HS-27A (cell line): ENCODE data around the gene C2CD2.

ENCODE experiments used
- DNase-seq: peaks from one replicate; pipeline ENCODE4 v3.0.0-alpha.2; 2012; ENCODE audit warnings: low read depth, missing footprints

C2CD2 gene

DNA sequence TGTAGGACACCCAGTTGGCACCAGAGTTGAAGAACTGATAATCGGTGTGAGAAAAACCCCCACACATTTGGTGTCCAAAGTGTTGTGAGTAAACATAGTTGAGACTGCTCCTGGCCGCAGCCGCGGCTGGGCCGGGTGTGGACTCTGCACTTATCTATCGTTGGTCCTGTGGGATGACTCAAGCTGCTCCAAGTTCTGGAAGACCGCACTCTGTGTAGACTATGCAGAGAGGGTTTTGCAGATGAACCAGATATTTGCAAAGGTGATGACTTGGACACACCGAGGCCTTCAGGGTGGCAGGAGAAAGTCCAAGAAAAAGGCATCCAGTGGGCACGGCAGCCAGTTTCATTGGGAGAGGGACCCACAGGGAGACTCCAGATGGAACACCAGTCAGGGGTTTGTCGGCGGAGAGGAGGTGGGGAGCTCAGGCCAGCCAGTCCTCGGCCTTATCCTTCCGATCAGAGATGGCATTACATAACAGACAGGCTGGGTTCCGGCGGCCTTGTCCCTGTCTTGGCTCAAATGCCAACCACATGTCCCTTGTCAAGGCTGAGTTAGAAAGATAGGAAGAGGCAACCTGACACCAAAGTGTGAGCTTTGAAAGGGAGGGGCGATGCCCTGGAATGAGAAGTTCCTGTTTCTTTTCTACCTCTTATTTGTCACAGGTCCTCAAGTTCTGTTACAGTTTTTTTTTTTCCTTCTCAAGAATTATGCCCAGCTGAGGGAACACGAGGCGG lies 21.1 kb downstream of the C2CD2 start:
- DNase-seq = no peak

DNA sequence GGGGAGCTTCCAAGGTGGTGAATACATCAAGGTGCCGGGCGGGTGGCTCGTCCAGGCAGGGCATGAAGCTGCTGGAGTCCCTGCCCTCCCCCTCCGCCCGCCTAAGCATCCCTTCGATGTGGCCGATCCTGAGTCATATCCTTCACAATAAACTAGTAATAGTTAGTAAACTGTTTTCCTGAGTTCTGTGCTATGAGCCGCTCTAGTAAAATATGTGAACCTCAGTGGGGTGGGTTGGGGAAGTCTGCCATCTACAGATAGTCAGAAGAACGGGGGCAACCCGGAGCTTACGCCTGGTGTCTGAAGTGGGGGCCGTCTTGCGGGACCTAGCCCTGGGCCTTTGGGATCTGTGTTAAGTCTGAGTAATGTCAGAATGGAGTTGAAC lies 21.6 kb downstream of the C2CD2 start:
- DNase-seq = no peak

DNA sequence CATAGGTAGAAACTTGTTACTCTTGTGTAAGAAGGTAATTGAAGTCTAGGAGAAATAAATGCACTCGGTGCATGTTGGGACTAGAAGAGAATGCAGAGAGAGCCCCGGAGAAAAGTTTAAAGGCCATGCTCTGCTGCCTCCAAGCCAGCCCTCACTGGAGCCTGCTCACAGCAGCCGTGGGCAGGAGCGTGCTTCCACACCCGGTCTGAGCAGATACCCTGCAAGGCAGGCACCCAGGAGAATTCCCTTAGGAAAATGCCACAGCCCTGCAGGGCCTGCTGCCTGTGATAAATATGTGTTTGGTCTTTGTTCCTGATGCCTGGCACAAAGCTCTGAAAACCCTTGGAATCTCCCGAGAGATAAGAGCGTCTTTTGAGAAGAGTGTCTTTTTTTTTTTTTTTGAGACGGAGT lies 22.8 kb downstream of the C2CD2 start:
- no peak for DNase-seq

DNA sequence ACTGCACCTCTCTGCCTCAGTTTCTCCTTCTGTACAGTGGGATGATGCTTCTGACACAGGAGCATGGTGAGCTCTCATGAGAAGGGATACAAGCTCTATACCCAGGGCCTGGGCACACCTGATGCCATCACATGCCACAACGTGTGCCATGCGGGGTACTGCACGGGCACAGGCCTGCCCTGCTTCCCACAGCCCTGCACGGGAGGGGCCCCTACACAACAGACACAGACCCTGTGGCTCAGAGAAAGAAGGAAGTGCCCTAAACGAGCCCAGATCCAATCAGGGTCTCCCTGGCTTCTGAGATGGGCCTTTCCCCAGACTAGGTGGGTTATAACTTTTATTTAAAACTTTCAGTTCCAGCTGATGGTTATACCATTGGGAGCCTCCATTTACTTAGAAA lies 24.6 kb downstream of the C2CD2 start:
- DNase-seq = no peak

DNA sequence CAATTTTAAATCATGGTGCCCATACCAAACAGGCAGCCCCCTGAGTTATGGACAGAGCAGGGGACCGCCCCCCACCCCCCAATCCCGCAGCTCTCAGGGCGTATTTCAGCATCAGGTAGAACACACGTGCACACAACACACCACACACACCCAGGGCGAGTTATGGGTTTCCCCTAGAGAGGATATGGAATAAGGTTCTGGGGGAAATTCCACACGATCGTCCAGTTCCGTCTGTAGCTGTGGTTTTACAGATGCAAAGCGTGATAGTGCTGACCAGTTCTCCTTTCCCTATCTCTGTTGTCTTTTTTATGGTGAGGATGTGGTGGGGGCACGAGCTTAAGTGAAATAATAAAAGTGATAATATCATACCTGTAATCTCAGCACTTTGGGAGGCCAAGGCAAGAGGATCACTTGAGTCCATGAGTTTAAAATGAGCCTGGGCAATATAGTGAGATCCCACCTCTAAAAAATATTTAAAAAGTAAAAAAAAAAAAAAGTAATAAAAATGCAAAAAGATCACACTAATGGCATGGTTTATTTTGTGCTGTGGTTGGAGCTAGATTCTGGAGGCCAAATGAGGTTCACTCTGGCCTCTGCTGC lies 25.1 kb downstream of the C2CD2 start:
- no peak for DNase-seq

DNA sequence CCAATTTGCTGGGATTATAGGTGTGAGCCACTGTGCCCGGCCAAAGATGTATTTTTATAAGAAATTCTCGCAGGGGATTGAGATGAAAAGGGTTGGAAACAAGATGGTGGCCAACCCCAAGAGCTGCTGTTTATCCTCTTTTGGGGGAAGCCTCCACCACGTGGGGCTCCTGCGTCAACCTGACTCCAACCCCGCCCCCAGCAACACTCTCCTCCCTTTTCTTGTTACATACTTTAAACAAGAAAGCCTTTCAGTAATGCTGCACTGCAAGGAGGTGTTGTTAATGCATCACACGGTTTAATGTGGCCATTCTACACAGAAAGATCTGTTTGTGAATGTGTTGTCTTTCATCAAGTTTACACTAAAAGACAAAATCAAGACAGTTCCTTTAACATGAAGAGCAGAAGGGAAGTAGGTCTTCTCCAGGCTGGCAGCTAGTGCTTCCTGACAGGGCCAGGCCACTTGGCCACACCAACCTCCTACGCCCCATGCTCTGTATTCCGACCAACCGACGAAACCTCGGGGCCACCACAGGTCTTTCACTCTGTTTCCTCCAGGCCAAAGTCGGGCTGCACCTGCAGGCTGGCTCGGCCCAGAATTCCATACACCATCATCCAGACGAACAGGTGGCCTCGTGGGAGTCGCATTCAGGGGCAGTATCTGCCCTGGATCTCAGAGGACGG lies 25.9 kb downstream of the C2CD2 start:
- DNase-seq = no peak

DNA sequence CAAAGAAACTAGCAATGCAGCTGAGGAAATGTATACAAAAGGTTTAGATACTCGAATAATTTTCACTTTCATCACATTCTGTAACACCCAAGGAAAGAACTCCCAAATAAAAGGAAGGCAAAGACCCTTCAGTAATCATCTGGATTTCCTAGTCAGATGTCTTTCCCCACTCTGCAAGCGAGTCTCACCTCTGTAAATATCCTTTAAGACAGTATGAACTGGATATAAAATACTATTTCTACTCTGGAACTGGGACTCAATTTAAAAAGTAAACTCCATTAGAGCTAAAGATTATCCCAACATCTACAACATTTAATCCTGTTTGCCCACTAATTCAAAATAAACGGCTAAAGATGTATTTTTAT lies 27.0 kb downstream of the C2CD2 start:
- DNase-seq = no peak

DNA sequence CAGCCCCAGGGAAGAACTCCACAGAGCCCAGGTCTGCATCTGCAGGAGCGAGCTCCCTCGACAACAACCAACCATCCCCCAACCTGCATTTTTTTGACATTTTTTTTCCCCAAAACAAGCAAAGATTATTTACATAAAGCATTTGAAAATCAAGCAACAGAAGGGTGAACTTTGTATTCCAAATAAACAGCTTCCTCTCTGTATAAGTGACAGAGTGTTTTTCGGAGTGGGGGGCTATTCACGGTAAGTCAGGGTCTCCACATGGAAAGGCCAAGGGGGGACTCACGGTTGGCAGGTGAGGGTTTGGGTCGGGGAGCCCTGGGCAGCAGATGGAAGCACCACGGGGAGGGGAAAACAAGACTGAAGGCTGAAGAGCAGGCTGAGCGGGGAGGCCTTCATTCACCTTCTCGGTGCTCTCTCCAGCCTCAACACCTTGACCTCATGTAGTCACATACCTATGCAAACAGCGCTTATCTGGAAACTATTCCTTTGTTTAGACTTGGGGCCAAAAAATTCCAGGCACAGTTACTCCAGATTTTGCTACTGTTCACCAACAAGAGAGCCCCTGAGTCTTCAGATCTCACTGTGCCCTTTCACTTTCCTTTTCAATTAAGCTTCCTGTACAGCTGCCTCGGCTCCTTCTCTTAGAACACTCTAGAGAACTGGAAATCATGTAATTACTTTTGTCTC lies 27.6 kb downstream of the C2CD2 start:
- DNase-seq = no peak

DNA sequence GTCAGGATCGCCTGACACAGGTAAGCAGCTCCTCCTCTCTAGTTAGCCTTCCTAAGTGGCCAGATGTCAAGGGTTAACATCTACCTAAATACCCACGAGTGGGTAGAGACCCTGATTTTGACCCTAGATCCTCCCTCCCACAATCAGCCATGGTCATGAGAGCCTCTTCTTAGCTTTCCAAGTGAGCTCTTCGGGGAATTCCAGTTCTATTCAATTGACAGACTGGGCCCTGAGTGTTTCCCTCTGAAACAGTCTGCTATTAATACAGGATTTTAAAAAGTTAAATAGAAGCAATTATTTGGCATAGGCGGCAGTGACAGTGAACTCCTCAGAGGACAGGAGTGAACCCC lies 28.1 kb downstream of the C2CD2 start:
- DNase-seq = no peak

DNA sequence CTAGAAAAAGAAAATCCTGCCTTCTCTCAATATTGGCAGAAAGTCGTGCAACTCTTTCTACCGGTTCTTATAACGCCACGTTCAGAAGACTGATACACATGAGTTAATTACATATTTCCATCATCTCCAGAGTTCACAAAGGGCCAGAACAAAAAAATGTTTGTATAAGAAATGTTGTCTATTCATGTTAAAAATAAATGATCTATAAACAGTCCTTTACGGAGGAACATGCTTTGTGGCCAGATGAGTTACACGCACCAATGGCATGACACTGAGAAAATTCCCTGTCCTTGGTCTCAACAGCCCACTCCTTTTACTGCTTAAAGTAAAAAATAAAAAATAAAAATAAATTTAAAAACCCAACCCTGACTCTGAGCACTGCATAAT lies 29.5 kb downstream of the C2CD2 start:
- DNase-seq = no peak

DNA sequence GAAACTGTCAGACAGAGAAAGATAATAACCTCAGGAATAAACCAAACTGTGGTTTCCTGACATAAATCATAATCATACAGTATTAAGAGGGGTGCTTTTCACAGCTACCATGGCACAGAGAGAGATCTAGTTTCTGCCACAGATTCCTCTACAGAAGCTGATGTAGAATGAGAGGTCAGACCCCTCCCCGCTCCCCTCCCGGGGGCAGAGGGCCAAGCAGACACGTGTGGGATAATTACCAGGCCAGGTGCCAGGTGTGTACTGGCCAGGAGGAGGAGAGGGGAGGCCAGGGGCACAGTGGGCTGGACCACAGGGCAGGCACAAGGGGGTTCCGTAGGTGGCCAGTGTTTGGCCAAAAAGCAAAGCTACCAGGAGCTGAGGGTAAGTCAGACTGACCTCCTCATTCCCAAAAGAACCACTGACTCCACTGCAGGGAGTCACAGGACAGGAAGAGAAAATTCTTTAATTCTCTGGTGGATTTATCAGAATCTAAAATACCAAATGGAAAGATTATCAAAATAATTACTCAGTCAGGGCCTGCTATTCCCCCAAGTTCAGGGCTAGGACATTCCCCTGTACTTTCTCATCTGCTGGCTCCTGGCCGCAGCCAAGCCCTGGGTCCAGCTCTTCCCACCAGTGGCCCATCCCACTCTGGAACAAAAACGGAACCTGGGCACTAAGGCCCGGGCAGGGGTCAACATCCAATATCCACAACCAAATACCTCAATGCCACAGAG lies 30.0 kb downstream of the C2CD2 start:
- no peak for DNase-seq

DNA sequence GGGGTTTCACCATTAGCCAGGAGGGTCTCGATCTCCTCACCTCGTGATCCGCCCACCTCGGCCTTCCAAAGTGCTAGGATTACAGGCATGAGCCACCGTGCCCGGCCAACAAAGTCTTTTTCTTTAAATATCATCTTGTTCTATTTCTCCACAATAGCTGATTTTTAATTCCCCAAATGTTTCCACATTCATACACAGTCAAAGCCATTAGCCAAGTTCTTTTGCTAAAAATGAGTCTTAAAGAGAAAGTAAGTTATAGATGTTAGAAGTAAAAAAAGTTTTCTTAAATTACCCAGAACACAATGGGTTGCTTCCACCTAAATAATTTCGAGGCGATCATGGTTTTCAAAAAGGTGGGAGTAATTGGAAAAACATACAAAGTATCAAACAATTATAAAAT lies 30.6 kb downstream of the C2CD2 start:
- no peak for DNase-seq

DNA sequence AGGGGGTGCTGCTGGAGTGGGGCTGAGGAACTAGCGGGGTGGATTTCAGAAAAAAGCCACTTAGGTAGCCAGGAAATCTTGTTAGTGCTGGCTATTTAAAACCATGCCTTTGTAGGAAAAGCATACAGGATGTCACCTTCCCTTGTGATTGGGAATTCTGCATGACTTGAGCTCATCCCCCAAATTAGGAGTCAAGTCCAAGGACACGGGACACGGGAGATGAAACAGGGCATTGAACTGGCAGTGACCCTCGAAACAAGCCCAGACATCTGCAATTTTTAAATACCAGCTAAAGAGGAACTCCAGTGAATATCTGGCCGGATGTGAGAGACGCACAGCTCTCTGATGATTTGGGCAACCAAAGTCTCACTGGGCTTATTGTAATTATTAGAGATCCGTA lies 32.8 kb downstream of the C2CD2 start:
- no peak for DNase-seq

DNA sequence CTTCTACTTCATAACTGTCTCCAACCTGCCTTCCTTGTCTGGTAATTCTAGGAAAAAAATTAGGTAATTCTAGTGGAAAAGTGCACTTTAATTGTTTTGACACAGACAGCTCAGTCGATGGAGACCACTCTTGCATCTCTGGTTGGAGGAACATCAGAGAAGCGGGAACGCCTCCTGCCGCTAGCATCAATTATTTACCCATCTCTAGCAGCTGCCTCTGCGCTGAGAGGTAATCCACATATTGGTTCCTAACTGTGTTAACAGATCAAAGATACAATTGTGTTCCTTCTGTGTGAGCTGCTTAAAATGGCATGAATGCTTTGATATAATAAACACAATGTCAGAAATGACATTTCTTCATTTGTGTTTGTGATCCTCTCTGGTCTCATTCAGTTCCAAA lies 33.3 kb downstream of the C2CD2 start:
- DNase-seq = no peak

DNA sequence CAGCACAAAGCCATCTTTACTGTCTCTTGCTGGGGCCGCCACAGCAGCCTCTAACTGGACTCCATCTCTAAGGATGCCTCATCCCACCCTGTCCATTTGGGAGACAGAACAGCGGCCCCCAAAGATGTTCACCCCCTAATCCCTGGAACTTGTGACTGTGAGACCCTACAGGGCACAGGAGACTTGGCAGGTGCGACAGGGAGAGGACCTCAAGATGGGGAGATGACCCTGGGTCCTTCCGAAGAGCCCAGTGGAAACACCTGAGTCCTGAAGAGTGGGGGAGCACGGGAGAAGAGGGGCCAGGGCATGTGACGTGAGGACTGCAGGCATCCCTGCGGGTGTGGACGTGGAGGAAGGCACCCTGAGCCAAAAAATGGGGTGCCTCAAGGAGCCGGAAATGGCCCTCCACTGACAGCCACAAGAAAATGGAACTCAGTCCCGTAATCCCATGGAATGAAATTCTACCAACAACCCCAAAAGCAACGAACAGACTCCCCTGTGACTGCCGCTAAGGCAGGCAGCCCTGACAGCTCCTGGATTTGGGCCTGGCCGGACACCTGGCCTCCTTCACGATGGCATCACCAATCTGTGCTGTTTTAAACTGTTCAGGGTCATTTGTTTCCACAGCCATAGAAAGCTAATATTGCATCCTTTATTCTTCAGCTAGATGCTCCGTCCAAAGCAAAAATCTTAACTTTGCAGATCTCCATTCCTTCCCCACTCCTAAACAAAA lies 34.0 kb downstream of the C2CD2 start:
- no peak for DNase-seq

DNA sequence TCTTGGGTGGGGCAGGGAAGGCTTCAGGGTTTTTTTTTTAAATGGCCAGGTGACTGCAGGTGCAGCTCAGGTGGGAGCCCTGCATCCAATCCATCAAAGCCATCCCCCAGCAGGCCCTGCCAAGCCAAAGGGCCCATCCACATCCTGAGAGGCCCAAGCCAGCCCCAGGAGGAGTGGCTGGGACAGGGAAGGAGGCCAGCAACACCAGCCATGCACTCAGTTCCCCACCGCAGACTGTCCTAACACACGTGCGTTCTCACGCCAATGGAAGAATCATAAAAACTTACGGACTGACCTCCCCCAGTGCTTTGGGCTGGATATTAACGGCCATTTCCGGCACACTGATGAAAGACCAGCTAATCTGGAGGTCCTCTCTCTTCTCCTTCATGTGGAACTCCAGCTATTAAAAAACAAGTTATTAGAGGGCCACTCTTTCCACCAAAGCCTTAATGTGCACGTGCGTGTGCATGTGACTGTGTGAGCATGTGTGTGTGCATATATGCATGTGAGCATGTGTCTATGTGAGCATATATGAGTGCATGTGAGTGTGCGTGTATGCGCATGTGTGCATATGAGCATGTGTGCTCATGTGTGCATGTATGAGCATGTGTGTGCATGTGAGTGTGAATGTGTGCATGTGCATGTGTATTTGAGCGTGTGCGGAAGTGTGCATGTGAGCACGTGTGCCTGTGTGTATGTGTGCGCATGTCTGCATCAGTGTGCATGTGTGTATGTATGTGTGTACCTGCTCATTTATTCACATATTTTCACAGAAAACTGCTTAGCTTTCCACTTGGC lies 35.1 kb downstream of the C2CD2 start:
- DNase-seq = no peak

DNA sequence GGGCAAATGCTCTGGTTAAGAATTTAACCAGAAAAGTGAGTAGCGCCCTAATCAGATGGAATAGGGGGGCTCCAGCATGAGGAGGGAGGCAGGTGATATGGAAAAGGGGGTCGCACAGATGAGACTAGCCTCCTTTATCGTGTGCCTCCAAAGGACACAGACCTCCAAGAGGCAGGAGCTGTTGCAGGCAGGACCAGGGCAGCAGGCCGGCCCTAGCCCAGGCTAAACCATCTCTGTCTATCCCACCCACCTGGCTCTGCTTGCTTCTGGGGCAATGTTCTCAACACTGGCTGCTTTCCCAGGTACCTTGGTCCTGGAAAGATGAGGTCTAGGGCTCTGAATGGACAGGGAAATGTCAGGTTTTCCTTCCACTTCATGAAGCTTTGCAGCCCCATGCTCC lies 36.3 kb downstream of the C2CD2 start:
- no peak for DNase-seq

DNA sequence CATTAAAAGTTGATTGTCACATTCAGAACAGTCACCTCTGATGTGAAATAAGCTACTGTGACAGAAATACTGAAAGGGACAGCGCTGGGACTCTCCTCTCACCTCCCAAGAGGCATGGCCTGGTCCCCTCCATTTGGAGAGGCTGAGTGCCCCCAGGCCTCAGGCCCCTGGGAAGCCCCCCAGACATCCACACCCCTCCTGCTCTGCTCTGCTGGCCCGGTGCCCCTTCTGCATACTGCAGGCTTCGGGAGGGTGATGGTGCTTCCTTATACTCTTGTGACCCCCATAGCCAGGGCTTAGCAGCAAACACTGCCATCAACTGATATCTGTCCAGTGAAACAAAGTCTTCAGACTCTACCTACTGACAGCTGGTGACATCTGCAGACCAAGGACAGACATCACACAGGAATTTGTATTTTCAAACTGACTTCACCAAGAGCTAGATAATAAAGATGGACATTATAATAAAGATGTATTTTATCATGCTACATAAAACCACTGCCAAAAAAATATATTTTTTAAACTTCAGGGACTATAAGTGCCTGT lies 36.9 kb downstream of the C2CD2 start:
- DNase-seq = no peak

DNA sequence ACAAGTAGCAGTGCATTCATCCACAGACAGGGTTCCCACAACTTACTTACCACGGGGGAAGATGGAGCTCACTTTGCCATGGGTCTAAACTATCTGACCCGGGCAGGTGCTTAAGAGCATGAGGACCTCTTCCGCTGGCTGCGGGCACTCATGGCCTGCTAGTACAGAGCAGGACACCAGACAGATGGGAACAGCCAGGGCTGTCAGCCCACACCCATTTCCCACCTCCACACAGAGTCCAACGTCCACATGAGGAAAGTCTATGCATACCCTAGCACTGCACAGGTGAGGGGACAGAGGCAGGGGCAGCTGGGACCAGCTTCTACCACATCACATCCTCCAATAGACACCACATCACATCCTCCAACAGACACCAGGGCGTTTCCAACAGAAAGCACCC lies 38.9 kb downstream of the C2CD2 start:
- no peak for DNase-seq

DNA sequence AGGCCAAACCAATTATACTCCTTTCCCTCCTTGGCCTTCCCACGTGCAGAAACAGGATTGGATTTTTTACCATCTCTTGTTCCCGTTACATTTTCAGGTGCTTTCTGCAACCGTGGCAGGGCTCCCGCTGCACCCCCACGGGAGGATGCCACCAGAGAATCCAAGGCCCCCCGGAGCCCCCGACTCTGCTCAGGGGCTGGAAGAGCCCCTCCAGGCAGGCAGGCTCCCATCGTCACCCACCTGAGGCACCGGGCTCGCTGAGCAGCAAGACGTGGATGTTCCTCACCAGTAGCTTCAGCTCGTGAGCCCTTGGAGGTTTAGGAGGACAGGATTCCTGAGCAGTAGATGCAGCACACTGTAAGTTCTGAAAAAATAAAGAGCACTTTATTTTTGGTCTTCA lies 39.5 kb downstream of the C2CD2 start:
- no peak for DNase-seq

DNA sequence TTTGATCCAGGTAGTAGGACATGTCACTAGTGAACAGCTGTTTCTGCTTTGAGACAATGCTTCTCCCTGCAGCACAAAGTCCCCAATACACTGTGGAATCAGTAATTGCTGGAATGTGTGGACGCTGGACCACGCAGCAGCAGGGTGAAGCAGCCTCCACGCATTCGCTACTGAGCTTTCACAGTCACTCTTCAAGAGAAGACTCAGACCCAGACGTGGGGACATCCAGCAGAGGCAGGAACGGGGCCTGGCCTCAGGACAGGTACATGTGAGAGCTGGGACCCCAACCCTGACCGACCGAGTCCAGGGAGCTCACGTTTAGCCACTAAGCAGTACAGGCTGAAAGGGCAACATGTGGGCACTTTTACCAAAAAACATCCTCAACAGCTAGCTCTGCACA lies 40.6 kb downstream of the C2CD2 start:
- DNase-seq = no peak
